Measurements from ENCODE around the gene LEP.

GRCh38 chr7:128203710-128204214 is 37.3 kb upstream of the LEP start:
- TF ChIP-seq CTCF (IDR thresholded peaks at IDR 0.05; ENCODE audit: low read depth, low read length, poor library complexity, severe bottlenecking), result no peak
- TF ChIP-seq EZH2phosphoT487 (IDR thresholded peaks at IDR 0.05; ENCODE audit: borderline replicate concordance, low read length), result no peak

All from DOHH2 (cell line).